Activated T-helper 1 cell treated with anti-CD3 and anti-CD28 coated beads, Interleukin-2, amount 50 U/mL, for 16 hours (primary cell): Measurements from ENCODE around the gene PLEKHN1.
A peak's percentile ranks its signal among the peaks of the same experiment; 100 is the strongest.
"Not testable (repeated sequence)": the region's sequence is repeated elsewhere in the genome, so short reads cannot be mapped to it uniquely, and the experiment has no call there.

Source experiments
- DNase-seq, 2 donors: peaks; one replicate each; pipeline ENCODE4 v3.0.0-alpha.2; 2020; ENCODE audit warnings: low read depth in 1 of 2, low spot score in 1 of 2

PLEKHN1 gene

DNA sequence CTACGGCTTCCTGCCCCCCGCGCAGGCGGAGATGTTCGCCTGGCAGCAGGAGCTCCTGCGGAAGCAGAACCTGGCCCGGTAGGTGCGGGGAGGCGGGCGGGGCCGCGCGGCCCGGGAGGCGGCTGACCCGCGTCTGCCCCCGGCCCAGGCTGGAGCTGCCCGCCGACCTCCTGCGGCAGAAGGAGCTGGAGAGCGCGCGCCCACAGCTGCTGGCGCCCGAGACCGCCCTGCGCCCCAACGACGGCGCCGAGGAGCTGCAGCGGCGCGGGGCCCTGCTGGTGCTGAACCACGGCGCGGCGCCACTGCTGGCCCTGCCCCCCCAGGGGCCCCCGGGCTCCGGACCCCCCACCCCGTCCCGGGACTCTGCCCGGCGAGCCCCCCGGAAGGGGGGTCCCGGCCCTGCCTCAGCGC is 23.9 kb upstream of the PLEKHN1 start:
- no peak for DNase-seq

DNA sequence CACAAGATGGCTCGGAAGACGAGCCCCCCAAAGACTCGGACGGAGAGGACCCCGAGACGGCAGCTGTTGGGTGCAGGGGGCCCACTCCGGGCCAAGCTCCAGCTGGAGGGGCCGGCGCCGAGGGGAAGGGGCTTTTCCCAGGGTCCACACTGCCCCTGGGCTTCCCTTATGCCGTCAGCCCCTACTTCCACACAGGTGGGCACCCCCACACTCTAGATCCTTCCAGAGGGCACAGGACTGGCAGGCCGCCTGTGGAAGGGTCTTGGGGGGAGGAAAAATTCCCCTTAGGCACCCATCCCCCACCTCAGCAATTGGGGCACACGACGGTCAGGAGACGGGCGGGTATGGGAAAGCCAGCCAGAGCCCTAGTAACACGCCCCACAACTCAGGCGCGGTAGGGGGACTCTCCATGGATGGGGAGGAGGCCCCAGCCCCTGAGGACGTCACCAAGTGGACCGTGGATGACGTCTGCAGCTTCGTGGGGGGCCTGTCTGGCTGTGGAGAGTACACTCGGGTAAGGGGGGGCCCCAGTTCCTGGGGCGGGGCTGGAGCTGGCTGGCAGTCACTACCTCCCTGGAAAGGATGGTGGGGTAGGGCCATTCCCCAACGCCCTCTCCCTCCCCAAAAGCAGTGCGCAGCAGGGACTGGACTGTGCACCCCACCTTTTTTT is 23.3 kb upstream of the PLEKHN1 start:
- no peak for DNase-seq

DNA sequence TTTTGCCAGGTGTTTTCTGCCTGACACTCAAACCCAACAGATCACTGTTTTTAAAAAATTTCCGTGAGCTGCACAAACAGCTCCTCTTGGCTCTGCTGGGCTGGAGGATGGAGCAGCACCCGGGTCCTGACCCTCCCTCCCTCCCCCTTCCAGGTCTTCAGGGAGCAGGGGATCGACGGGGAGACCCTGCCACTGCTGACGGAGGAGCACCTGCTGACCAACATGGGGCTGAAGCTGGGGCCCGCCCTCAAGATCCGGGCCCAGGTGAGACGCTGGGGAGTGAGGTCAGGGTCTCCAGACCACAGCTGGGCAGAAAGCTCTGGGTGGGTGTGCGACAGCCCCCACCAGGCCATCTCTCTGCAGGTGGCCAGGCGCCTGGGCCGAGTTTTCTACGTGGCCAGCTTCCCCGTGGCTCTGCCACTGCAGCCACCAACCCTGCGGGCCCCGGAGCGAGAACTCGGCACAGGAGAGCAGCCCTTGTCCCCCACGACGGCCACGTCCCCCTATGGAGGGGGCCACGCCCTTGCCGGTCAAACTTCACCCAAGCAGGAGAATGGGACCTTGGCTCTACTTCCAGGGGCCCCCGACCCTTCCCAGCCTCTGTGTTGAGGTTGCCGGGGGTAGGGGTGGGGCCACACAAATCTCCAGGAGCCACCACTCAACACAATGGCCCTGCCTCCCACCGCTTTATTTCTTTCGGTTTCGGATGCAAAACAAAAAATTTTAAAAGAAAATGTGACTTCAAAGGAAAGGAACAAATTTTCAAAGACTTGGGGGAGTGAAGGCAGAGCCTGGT is 22.5 kb upstream of the PLEKHN1 start:
- DNase-seq = no peak

DNA sequence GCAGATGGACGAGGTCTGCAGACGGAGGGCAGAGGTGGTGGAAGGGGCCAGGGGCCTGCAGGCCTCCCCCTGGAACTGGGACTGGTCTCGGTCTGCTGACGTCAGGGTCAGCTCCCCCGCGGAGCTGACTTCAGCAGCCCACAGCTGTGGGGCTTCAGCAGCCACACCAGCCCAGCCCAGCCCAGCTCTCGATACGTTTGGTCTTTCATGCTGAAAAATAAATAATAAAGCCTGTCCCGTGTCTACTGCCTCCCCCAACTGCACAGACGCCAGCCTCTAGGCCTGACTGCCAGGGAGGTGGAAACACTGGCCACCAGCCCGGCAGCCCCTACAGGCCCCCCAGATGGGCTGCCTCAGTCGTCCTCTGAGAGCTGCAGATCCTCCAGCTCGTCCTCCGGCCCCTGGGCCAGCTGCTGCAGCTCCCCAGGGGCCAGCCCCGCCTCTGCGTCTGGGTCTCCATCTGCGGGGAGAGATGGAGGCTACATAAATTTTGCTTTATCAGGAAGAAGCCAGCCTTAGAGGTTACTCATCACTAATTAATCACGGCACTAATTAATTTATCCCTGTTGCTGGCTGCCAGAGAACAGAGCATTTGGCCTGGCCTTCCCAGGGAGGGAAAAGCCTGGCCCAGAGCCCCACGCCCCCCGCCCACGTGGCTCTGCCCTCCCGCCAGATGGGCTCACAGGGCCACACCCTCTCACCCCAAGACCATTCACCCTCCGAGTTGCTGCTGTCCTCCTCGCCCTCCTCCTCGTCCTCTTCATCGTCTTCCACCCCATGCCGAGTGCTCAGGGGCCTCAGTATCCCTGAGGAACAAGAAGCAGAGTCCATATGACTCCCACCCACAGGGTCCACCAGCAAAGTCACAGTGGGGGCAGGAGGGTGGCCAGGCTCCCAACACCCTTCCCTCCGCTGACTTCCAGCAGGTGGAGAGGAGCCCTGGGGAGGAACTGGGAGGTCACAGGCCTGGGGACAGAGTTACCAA is 21.6 kb upstream of the PLEKHN1 start:
- DNase-seq = no peak

DNA sequence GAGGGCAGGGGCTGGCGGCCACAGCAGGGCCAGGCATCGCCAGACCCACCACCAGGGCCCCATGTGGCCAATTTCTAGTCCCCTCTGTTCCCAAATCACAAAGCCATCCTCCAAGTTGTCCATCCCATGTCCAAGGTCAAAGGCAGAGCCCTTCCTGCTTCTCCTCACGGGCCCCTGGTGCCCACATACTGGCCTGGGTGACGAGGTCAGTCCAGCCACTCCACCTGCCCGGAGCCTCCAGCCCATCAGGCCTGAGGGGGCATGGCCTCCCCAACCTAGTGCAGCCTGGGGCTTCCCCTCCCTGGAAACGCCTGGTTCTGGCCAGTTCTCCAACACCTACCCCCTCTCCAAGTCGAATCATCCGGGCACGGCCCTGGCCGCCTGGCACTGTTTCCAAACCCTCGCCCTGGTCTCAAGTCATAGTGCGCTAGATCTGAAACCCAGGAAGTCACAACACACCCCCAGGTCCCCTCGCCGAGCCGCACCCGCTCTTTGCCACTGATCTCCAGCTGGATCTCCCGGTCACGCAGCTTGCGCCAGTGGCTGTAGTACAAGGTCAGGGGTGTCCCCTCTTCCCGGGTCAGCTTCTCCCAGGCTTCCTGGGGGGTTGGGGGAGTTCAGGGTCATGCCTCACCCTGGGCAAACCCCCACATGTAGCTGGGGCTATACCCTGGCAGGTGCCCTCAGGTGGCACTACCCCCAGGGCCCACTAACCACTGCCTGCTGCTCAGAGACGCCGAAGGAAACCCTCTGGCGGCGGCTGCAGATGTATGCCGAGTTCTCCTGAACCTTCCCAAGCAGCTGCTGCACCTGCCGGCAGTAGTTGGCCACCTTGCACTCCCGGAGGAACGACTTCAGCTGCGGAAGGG is 20.4 kb upstream of the PLEKHN1 start:
- no peak for DNase-seq

DNA sequence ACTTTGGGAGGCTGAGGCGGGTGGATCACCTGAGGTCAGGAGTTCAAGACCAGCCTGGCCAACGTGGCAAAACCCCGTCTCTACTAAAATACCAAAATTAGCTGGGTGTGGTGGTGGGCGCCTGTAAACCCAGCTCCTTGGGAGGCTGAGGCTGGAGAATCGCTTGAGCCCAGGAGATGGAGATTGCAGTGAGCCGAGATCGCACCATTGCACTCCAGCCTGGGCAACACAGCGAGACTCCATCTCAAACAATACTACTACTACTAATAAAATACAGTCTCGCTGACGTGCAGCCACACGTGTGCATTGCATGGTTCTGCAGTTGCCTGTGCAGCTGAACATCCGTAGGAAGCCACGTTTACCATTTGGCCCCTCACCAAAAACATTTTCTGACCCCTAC is 19.5 kb upstream of the PLEKHN1 start:
- DNase-seq = not testable (repeated sequence)

DNA sequence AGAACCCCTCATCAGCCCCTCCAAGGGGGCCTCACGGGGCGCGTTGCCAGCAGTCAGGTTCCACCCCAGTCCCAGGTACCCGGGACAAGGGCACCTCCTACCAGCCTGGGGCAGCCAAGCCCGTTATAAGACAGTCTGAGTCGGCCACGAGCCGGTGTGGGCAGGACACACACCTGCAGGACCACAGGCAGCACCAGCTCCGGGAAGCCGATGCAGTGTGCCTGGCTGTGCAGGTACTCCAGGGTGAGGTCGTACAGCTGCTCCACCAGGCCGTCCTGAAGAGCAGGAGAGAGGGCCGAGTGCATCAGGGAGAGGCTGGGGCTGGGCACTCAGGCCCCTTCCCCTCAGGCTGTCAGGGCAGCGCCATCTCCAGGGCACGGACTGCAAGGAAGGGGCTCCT is 18.3 kb upstream of the PLEKHN1 start:
- no peak for DNase-seq

DNA sequence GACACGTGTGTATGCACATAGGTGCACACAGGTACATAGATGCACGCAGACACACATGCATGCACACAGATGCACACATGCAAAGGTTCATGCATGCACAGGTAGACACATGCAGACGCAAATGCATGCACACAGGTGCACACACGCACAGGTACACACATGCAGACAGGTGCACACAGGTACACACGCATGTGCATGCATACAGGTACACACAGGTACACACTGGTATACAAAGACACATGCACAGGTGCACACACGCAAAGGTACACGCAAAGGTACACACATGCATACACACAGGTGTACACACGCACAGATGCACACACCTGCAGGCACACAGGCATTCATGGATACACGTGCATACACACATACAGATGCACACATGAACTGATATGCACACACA is 16.0 kb upstream of the PLEKHN1 start:
- no peak for DNase-seq

DNA sequence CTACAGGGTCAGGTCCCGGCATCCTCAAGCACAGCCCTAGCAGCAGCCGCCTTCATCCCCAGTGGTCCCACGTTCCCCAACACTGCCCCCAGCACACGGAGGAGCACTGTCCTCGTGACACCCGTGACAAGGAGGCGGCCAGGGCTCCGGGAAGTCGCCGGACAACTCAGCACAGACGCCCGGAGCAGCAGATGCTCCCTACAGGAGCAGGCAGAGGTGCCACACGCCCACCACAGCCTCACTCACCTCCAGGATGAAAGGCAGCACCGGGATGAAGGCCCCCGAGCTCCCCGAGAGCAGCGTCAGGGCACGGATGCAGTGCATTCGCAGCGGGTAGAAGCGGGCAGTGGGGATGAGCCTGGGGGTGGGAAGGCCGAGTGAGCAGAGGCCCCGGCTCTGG is 15.4 kb upstream of the PLEKHN1 start:
- no peak for DNase-seq

DNA sequence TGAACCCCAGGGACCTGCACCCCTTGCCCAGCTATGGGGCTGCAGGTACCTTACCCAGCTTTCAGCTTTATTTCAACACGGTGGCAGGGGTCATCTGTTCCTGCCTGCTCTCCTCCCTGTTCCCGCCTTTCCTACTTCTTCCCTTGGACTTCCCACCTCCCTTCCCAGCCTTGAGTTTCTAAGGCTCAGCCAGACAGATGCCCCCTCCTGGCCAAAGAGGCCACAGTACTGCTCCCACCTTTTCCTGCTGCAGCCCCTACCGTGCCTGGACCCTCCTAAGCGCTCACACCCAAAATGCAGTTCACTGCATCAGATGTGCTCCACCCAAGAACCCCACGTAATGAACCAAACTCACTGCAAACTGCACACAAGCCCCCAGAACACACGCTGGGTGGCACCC is 14.9 kb upstream of the PLEKHN1 start:
- DNase-seq = no peak

DNA sequence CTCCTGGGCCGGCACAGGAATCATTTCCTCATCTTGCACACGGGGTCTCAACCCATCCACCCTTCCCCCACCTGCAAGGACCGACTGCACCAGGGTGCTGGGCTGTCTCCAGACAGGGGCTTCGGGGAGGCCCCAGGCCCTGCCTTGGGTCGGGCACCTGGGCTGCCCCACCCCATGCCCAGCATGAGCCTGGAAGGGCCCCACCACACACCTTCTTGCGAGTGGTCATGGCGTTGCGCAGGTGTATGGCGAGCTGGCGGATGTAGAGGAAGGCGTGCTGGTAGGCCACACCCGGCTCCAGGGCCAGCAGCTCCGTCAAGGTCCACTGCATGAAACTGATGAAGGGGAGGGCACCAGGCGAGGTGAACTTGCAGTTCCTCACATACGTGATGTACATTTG is 14.1 kb upstream of the PLEKHN1 start:
- DNase-seq = no peak

DNA sequence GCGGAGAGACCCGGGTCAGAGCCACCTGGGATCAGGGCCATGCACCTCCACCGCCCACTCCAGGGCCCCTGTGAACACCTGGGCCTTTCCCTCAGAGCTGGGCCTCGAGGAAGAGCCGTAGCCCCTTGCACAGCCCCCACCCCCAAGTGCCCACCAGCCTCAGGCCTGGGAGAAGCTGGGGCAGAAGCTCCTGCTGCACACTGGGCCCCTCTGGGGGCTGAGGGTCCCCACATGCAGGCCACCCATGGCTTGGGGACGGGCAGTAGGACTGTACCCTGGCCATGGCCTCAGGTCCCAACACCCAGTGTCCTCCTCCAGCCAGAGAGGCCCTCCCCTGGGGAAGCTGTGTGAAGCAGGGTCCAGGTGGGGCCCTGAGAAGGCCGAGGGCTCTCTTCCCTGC is 13.7 kb upstream of the PLEKHN1 start:
- no peak for DNase-seq

DNA sequence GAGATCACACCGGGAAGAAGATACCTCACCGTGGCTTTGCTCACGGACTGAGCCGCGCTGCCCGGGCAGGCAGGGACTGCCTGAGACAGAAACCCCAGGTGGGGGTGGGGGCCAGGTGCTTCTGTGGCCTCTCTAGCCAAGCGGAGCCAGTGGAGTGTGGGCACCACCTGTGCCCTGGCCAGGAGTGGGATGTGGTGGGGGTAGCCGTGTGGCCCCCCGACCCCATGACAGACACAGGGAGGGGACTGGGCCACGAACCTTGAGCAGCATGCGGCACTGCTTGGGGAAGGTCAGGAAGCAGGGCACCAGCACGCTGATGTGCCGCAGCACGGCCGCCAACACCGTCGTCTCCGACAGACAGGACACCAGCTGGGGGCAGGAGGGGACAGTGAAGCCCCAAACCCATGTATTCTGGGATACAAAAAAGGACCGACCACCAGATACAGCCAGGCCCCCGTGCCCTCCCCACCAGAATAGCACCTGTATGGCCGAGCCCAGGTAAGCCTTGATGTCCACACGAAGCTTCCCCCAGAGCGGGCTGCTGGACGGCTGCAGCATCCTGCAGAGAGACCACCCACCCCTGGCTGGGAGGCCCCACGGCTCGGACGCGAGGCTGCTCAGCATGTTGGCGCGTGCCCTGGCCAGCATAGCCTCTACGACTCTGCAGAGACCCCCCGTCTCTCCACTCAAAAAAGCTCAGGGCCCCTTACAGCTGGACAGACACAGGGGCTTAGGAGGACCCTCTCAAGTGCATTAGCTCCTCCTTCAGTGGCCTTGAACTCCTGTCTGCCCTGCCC is 12.6 kb upstream of the PLEKHN1 start:
- DNase-seq = no peak

DNA sequence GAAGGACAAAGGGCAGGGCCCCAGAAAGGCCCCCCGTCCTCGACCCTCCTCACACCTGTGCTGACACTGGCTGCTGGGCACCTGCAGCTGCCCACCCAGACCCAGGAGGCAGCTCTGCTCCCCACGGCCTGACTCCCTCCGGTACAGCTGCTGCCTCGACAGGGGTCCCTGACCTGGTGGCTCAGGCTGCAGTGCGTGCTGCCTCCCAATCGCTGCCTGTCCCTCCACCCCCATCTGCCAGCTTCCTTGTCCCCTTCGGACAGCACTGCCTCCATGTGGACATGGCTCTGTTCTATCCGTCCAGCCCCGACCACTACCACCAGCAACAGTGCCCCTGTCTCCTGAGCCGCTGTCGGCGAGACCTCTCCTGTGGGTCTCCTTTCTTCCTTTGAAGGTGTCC is 11.4 kb upstream of the PLEKHN1 start:
- DNase-seq = no peak

DNA sequence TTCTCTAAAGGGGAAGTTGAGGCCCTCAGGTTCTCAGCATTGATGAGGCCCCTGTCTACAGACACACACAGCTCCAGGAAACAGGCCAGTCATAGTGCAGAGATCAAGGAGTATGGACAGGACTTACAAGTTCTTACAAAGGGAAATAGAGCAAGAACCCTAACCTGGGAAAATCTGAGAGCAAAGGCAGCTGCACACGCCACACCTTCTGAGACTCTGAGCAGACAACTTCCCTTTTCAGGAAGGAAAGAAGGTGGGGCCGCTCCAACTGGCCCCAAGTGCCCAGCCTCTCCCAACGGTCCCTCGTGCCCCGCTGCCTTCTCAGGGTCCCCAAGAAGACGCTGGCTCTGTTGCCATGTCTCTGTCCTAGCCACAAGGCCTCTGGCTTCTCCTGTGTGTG is 10.8 kb upstream of the PLEKHN1 start:
- DNase-seq = no peak

DNA sequence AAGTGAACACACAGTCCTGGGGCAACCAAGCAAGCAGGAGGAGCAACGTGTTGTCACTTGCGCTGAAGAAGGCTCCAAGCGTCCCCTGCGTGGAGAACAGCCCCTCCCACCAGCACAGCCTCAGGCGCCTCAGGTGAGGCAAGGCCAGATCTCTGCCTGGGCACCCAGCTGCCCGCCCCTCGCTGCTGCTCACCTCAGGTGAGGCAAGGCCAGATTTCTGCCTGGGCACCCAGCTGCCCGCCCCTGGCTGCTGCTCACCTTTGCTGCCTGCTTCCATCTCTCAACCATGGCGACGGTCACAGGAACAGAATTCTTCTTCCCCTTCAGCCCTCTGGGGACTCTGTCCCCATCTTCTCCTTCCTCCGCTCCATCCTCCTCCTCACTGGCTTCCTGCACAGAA is 9.6 kb upstream of the PLEKHN1 start:
- DNase-seq = no peak

DNA sequence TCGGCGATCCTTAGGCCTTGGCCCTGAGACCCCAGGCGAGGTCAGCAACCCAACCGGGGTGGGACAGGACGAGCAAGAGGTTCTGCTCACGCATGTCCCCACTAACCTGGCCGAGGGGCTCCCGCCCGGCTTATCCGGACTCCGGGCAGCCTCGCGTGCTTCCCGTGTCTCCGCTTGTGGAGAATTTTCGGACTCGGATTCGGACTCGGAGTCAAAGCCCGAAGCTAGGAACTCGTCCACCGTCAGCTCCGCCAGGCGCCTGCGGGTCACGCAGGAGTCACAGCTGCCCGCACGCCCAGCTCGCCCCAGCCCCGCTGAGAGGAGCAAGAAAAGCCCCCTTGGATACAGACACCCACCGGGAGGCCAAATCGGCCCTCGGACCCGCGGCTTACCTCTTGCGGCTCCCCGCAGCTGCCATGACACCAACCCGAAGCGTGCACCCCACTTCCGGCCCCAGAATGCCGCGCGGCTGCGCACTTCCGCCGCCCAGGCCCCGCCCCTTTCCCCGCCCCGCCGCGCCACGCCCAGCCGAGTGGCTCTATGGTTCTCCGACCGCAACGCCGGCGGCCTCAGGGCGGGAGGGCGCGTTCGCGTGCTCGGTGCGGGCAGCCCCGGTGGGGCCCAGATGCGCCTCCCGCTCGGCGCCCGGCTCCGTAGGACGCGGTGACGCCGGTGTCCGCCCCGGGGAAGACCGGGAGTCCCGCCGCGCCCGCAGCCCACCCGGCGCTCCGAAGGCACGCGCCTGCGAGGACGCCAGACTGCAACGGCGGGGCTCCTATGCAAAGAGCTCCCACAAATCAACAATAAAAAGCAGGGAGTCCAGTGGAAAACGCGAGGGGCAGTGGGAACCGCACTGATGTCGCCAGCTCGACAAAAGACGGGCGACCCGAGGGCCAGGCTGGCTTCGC is 7.2 kb upstream of the PLEKHN1 start, which contains the start of gene NOC2L:
TSS of gene NOC2L (minus strand) at position 434 of the 908 bp plus-strand sequence. CDS start at position 418, 16 bp downstream.
- DNase-seq = peak; percentile 97

DNA sequence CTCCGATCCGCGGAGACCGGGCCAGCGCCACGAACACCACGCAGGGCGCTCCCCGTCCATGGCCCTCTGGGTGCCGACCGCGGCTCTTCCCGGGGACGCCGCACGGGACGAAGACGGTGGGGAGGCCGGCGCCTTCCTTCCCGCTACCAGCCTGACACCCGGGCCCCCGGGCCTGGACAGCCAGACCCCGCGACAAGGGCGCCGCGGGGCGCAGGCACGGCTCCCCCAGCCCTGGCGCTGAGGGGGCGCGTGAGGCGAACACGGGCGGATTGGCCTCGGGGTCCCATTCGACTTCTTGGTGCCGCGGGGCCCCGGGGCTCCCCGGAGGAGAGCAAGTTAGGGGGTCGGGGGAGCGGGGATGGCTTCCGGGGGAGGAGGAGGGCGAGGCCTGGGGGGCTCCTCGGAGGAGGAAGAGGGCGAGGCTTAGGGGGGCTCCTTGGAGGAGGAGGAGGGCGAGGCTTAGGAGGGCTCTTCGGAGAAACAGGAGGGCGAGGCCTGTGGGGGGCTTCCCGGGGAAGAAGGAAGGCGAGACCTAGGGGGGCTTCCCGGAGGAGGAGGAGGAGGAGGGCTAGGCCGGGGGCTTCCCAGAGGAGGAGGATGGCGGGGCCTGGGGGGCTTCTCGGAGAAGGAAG is 6.4 kb upstream of the PLEKHN1 start:
- DNase-seq = no peak
